IPS DF 6.9 (cell line): ENCODE data around the gene CNNM1.
A peak's percentile ranks its signal among the peaks of the same experiment; 100 is the strongest.

ENCODE experiments used
- DNase-seq: peaks from one replicate; pipeline ENCODE4 v3.0.0-alpha.2; 2013; ENCODE audit warnings: low read depth, low spot score
- H3K27ac ChIP-seq: one replicate; pipeline ENCODE4 v1.5.1; 2013; ENCODE audit warnings: low read length, control low read depth
- H3K27me3 ChIP-seq: 2 replicates; pipeline ENCODE4 v1.6.1; 2013; ENCODE audit warnings: mild to moderate bottlenecking, low read length; ENCODE audit not compliant: control insufficient read depth, insufficient read depth
- H3K36me3 ChIP-seq: 2 replicates; pipeline ENCODE4 v1.6.1; 2013; ENCODE audit warnings: low read length; ENCODE audit not compliant: control insufficient read depth, insufficient read depth
- H3K4me1 ChIP-seq: 2 replicates; pipeline ENCODE4 v1.6.1; 2013; ENCODE audit warnings: low read length; ENCODE audit not compliant: control insufficient read depth, insufficient read depth
- H3K4me3 ChIP-seq: 2 replicates; pipeline ENCODE4 v1.5.1; 2013; ENCODE audit warnings: mild to moderate bottlenecking, low read length
- H3K9me3 ChIP-seq: 2 replicates; pipeline ENCODE4 v1.6.1; 2013; ENCODE audit warnings: low read length, inconsistent platforms; ENCODE audit not compliant: control insufficient read depth, insufficient read depth
- WGBS: extraction: QIAGEN DNeasy Blood & Tissue Kit; methylation state at CpG from one replicate; pipeline ENCODE4 v1.1.7; 2013; ENCODE audit warnings: mixed read lengths, missing lambda C conversion rate; ENCODE audit not compliant: insufficient read length, insufficient coverage; 5-methylcytosine and 5-hydroxymethylcytosine counted together

Gene CNNM1

GRCh38 chr10:99427566-99428190 is 98.5 kb downstream of the CNNM1 start:
- DNase-seq: no peak
- WGBS: no CpG with 5 or more reads among the region's 4 CpGs

GRCh38 chr10:99429517-99430095 is 100.5 kb downstream of the CNNM1 start:
- WGBS: no CpG with 5 or more reads among the region's 6 CpGs
- Histone ChIP-seq H3K4me1 (no peaks in the 10 kb centered on the region), H3K4me3 (peak overlapping the region; percentile 95; the same call in 1 of the 2 replicates), H3K36me3 (no peaks in the 10 kb centered on the region), H3K27me3 (no peaks in the 10 kb centered on the region), H3K27ac (no peak overlapping the region), H3K9me3 (no peaks in the 10 kb centered on the region)
- no peak for DNase-seq

More at GRCh38 chr10:99427566-99428190, 98.5 kb downstream of the CNNM1 start:
- H3K4me1 ChIP-seq: no peaks in the 10 kb centered on the region
- H3K9me3 ChIP-seq: no peaks in the 10 kb centered on the region
- no peak overlapping the region for H3K27ac ChIP-seq
- H3K36me3 ChIP-seq: no peaks in the 10 kb centered on the region
- H3K4me3 ChIP-seq: no peak overlapping the region
- H3K27me3 ChIP-seq: no peaks in the 10 kb centered on the region

- Histone ChIP-seq H3K27me3 (no peaks in the 10 kb centered on the region), H3K36me3 (no peaks in the 10 kb centered on the region), H3K4me1 (no peaks in the 10 kb centered on the region), H3K9me3 (no peaks in the 10 kb centered on the region), H3K4me3 (peak overlapping the region; percentile 95), H3K27ac (no peak overlapping the region)
- no peak for DNase-seq
- no CpG with 5 or more reads among the region's 14 CpGs for WGBS
These were observed 100.9 kb downstream of the CNNM1 start for GRCh38 chr10:99430116-99430450.

- Histone ChIP-seq H3K4me1 (no peaks in the 10 kb centered on the region), H3K27me3 (no peaks in the 10 kb centered on the region), H3K27ac (no peak within 1 kb of the TSS), H3K4me3 (peak within 1 kb of the TSS; percentile 95), H3K9me3 (no peaks in the 10 kb centered on the region), H3K36me3 (no peaks in the 10 kb centered on the region)
- no CpG with 5 or more reads among the region's 59 CpGs for WGBS
- DNase-seq: peak; percentile 97
These were observed 101.5 kb downstream of the CNNM1 start, which contains the start of gene GOT1 for GRCh38 chr10:99430451-99431189. TSS of gene GOT1 (minus strand) at chr10:99430624. CDS start at chr10:99430565, 59 bp downstream.

- no peaks in the 10 kb centered on the region for H3K27me3 ChIP-seq
- no peaks in the 10 kb centered on the region for H3K36me3 ChIP-seq
- H3K4me1 ChIP-seq: no peaks in the 10 kb centered on the region
- WGBS: no CpG with 5 or more reads among the region's 20 CpGs
- DNase-seq: no peak
- no peak overlapping the region for H3K27ac ChIP-seq
- peak overlapping the region; percentile 83 for H3K4me3 ChIP-seq
- H3K9me3 ChIP-seq: no peaks in the 10 kb centered on the region
These were observed 102.1 kb downstream of the CNNM1 start for GRCh38 chr10:99431190-99431760.

- Histone ChIP-seq H3K4me1 (no peaks in the 10 kb centered on the region), H3K36me3 (no peaks in the 10 kb centered on the region), H3K27me3 (no peaks in the 10 kb centered on the region), H3K9me3 (no peaks in the 10 kb centered on the region), H3K4me3 (no peak overlapping the region), H3K27ac (no peak overlapping the region)
- no CpG with 5 or more reads among the region's 4 CpGs for WGBS
- DNase-seq: no peak
These were observed 102.9 kb downstream of the CNNM1 start for GRCh38 chr10:99432047-99432446.

- WGBS: no CpG with 5 or more reads among the region's 6 CpGs
- no peaks in the 10 kb centered on the region for H3K4me1 ChIP-seq
- no peak overlapping the region for H3K4me3 ChIP-seq
- DNase-seq: no peak
- no peaks in the 10 kb centered on the region for H3K9me3 ChIP-seq
- no peak overlapping the region for H3K27ac ChIP-seq
- no peaks in the 10 kb centered on the region for H3K36me3 ChIP-seq
- H3K27me3 ChIP-seq: no peaks in the 10 kb centered on the region
These were observed 103.7 kb downstream of the CNNM1 start for GRCh38 chr10:99432881-99433280.

GRCh38 chr10:99433378-99434020 is 104.3 kb downstream of the CNNM1 start:
- Histone ChIP-seq H3K4me3 (no peak overlapping the region), H3K4me1 (no peaks in the 10 kb centered on the region), H3K9me3 (no peaks in the 10 kb centered on the region), H3K27me3 (no peaks in the 10 kb centered on the region), H3K36me3 (no peaks in the 10 kb centered on the region), H3K27ac (no peak overlapping the region)
- WGBS: no CpG with 5 or more reads among the region's 1 CpG
- no peak for DNase-seq

GRCh38 chr10:99435986-99436638 is 107.0 kb downstream of the CNNM1 start:
- no peaks in the 10 kb centered on the region for H3K9me3 ChIP-seq
- no peaks in the 10 kb centered on the region for H3K36me3 ChIP-seq
- H3K4me1 ChIP-seq: no peaks in the 10 kb centered on the region
- H3K27me3 ChIP-seq: no peaks in the 10 kb centered on the region
- H3K4me3 ChIP-seq: no peak overlapping the region
- no peak overlapping the region for H3K27ac ChIP-seq
- WGBS: no CpG with 5 or more reads among the region's 5 CpGs
- no peak for DNase-seq

- Histone ChIP-seq H3K9me3 (no peaks in the 10 kb centered on the region), H3K27me3 (no peaks in the 10 kb centered on the region), H3K4me1 (no peaks in the 10 kb centered on the region), H3K27ac (no peak overlapping the region), H3K4me3 (no peak overlapping the region), H3K36me3 (no peaks in the 10 kb centered on the region)
- no CpG with 5 or more reads among the region's 2 CpGs for WGBS
- no peak for DNase-seq
These were observed 109.7 kb downstream of the CNNM1 start for GRCh38 chr10:99438890-99439289.
